Measurements from ENCODE around the gene DNAAF8. TPM values are rescaled to one million over a fixed set of nuclear protein-coding genes. Genes with fewer than 3 reads are reported as not detected.
A peak's percentile ranks its signal among the peaks of the same experiment; 100 is the strongest.

The DNAAF8 gene
- total RNA-seq = under 1 TPM; 0.32 to 0.43 TPM
- long read RNA-seq, donor 1 = 0 reads
- long read RNA-seq, donor 2, partial matches to known transcripts = 2 of 2 reads
- long read RNA-seq, donor 2, other reads (novel, unspliced or antisense) = 0 of 2 reads

- peak; percentile 98 for DNase-seq (ENCODE audit: low spot score)
- intact Hi-C loops (cut with DNase I) = no loop called here
These were observed at the start of gene DNAAF8, which contains the start of gene ANKS3 for GRCh38 chr16:4734063-4734729. Gene DNAAF8 (plus strand): TSS chr16:4734537. CDS start chr16:4736515, 1,978 bp downstream. Gene ANKS3 (minus strand): TSS chr16:4734271. CDS start chr16:4730149, 4,122 bp downstream.

GRCh38 chr16:4684763-4685162, 49.6 kb upstream of the DNAAF8 start:
- no peak for DNase-seq (ENCODE audit: low spot score)

GRCh38 chr16:4685292-4685691, 49.0 kb upstream of the DNAAF8 start:
- no peak for DNase-seq (ENCODE audit: low spot score)

More at GRCh38 chr16:4684763-4685162, 49.6 kb upstream of the DNAAF8 start:
- intact Hi-C loops (cut with DNase I) = no loop called here

DNA sequence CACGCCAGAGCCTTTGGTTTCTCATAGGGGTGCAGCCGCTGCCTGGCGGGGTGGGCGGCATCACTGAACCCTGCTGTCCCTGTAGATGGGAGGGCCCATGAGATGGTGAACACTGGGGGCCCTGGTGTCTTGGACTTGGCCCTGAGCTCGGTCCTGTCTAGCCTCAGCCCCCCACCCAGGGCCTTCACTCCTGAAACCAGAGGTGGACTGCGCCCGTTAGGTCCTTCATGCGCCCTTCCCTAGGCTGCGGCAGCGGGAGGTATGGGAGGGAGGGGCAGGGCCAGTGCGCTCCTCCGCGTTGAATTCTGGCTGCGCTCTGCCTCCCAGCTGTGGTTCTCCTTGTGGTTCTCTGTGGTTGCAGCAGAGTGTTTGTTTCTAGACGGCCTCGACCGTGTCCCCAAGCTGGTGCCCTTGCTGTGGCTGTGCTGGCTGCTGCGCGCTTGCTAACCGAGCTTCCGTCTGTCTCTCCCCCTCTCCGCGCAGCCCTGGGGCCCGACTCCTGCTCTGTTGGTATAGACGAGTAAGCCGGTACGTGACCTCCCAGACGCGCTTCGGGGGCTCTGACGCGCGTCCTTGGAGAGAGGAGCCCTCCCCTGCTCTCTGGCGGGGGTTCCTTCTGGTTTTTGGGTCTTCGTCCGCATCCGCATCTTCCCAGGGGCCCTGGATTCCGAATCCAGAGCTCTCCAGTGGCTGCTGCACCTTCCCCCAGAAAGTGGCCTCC, 48.4 kb upstream of the DNAAF8 start:
- no peak for DNase-seq (ENCODE audit: low spot score)
- intact Hi-C loops (cut with DNase I) = no loop called here

More at GRCh38 chr16:4685292-4685691, 49.0 kb upstream of the DNAAF8 start:
- intact Hi-C loops (cut with DNase I) = no loop called here

DNA sequence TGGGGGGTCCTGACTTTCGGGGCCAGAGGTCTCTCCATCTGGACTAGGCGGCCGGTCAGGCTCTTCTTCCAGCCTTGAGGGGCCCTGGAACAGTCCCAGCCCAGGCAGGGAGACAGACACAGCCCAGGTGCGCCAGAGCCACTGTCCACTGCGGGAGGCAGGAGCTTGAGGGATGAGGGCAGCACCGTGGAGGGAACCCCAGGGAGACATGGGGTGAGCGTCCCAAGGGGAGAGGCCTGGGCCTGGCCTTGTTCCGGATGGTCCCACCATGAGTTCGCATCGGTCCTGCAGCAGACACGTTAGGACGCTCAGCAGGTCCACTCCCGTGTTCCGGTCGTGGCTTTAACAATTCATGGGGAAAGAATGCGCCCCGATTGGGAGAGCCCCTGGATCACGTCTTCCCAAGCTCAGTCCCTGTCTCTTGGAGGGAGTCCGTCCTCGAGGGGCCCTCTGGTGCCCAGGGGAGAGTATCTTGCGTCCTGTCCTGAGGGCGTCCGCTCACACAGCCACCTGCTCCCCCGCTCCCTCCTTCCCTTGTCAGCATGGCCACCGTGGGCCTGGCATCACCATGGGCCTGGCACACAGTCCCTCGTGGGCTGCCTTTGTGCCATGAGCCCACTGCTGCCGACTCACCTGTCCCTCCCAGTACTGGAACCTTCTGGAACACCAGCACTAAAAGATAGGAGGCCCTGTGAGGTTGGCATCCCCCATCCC, 47.7 kb upstream of the DNAAF8 start:
- DNase-seq (ENCODE audit: low spot score) = no peak
- intact Hi-C loops (cut with DNase I) = no loop called here

GRCh38 chr16:4687416-4687815, 46.9 kb upstream of the DNAAF8 start:
- intact Hi-C loops (cut with DNase I) = no loop called here
- DNase-seq (ENCODE audit: low spot score) = no peak

DNA sequence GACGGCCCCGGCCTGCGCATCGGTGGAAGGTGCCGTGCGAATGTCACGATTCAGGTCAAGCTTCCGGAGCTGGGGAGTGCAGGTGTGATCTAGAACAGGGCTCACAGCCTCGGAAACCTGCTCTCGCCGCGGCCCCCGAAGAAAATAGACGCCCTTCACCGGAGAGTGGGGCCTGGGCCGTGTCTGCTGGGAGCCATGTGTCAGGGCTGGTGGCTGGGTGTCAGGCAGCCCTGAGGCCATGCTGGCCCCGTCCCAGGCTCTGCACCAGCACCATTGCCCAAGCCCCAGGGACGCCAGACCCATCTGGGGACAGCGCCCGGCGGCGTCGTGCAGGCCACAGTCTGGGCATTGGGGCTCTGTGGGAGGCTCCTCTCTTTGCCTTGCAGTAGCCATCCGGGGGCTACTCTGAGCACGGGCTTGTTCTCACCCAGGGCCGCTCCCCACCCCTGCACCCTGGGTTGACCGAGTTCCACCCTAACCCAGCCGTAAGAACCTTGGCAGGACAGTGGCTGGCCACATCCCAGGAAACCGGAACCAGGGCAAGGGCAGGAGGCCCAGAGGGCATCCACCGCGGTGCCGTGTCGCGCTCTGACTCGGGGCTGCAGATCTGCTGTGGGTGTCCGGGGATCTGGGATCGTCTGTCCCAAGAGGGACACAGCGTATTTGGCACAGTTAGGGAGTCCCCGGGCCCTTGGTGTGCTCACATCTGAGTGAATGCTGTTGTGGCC, 46.2 kb upstream of the DNAAF8 start:
- no peak for DNase-seq (ENCODE audit: low spot score)
- intact Hi-C loops (cut with DNase I) = no loop called here

GRCh38 chr16:4688674-4689045, 45.7 kb upstream of the DNAAF8 start:
- intact Hi-C loops (cut with DNase I) = no loop called here
- peak; percentile 79 for DNase-seq (ENCODE audit: low spot score)

DNA sequence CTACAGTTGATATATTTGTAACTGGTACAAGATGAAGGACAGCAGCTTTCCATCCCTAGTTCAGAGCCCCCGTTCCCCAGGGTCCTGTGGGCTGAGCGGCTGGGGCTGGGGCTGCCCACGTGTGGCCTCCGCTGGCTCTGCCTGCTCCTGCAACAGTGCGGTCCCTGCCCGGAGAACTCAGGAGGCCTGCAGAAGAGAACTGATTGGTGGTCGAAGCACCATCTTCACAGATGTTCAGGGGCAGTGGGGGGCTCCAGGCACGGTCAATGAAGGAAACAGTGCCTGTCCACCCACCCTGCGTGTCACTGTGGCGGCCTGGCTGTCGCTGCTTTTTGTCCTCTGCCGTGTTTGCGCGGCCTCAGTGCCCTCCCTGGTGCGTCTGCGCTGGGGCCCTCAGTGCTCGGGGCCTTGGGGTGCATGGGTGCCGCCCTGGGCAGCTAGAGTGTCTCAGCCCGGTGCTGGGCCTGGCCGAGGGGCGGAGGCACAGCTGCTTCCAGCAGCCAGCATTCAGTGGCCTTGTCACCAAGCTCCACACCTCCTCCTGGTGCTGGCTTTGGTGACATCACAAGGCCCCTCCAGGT, 45.2 kb upstream of the DNAAF8 start:
- no peak for DNase-seq (ENCODE audit: low spot score)
- intact Hi-C loops (cut with DNase I) = no loop called here

- intact Hi-C loops (cut with DNase I) = no loop called here
These were observed 44.3 kb upstream of the DNAAF8 start for GRCh38 chr16:4689864-4690704.

DNA sequence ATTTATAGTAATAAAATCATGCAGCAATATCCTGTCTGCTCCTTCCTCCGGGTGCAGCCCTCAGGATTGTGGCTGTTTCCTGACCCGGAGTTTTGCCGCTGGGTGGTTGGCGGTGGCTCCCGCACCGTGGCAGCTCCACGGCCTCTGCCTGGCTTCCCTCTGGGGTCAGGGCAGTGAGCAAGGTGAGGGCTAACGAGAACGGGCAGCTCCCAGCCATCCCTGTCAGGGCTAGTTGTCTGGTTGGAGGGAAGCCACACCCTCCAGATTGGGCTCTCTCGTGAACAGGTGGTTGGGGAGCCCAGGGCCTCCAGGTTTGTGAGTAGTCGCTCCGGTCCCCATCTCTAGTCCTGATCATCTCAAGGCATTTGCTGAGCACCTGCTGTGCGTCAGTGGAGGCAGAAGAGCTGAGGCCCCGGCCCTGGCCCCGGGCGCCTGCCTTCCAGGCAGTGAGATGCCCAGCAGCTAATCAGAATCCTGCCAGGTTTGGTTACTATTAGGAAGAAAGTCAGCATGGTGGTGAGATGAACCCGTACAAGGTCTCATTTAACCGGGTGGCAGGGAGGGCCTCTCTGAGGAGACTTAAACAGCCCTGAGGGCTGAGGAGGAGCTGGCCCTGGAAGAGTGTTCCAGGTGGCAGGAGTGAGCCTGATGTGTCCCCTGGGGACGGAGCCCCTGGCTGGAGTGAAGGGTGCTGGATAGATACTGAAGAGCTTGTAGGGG, 43.2 kb upstream of the DNAAF8 start:
- intact Hi-C loops (cut with DNase I) = no loop called here

More at GRCh38 chr16:4689864-4690704, 44.3 kb upstream of the DNAAF8 start:
- DNase-seq (ENCODE audit: low spot score) = no peak

GRCh38 chr16:4691666-4692412, 42.5 kb upstream of the DNAAF8 start:
- DNase-seq (ENCODE audit: low spot score) = peak; percentile 81
- intact Hi-C loops (cut with DNase I) = no loop called here

More for the DNA sequence above, 43.2 kb upstream of the DNAAF8 start:
- no peak for DNase-seq (ENCODE audit: low spot score)

DNA sequence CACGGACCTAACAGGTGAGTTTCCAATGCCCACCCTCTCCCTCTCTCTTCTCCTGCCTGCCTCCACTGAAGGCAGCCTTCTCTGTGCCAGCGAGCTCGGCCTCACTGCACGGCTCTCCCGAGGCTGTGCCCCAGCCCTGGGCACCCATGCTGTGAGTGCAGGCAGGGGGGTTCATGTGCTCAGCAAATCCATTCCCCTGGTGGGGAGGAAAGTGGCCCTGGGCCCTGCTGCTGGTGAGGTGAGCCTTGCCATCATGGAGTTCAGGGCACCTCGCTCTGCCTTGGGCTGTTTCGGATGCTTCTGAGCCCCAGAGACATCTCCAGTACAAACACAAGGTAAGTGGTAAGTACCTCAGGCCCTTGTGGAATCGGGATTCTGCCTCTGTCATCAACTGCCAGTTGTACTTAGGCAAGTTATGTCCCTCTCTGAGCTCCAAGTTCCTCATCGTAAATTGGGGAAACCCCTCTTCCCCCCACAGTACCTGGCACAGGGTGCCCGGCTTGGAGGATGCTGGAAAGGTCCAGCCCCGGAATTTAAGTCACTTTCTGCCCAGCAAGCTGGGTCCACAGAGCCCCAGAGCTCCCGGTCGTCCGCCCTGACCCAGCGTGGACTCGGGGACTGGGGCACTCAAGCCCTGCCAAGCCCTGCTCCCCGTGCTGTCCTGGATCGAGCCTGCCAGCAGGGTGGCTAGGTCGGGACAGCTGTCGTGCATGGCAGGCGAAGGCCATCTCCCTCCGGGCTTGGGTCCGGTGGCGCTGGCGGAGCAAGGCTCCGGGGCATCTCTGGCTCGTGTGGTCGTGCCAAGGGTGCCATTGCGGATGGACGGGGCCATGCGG, 41.7 kb upstream of the DNAAF8 start:
- no peak for DNase-seq (ENCODE audit: low spot score)
- intact Hi-C loops (cut with DNase I) = no loop called here

DNA sequence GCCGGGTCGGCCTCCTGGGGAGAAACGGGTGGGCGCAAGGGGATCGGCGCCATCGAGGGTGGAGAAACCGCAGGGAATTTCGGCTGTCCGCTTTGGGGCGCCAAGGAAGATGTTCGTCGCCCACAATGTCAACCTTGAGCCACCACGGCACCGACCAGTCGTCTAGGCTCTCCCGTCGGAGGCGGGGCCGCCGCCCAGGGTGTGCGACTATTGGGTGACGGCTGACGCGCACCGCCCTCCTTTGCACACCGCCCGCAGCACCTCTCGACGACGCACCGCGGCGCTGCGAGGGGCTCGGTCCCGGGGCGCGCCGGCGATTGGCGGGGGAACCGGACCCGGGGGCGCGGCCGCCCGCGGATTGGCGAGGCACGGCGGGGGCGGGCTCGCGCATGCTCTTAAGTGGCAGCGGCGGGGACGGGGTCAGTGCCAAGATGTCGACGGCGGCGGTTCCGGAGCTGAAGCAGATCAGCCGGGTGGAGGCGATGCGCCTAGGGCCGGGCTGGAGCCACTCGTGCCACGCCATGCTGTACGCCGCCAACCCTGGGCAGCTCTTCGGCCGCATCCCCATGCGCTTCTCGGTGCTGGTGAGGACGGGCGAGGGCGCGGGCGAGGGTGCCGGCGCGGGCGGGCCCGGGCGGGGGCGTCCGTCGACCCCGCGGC, 40.9 kb upstream of the DNAAF8 start, which contains the start of gene NUDT16L1:
TSS of gene NUDT16L1 (plus strand) at position 267 of the 660 bp plus-strand sequence. CDS start at position 432, 165 bp downstream.
- intact Hi-C loops (cut with DNase I) = no loop called here
- peak; percentile 99 for DNase-seq (ENCODE audit: low spot score)

- intact Hi-C loops (cut with DNase I) = no loop called here
- DNase-seq (ENCODE audit: low spot score) = peak; percentile 85
These were observed 40.2 kb upstream of the DNAAF8 start for GRCh38 chr16:4693956-4694641.
